Adrenal gland (tissue), 12 donors: ENCODE data around the gene OR10A3. TPM values are rescaled to one million over a fixed set of nuclear protein-coding genes. Genes with fewer than 3 reads are reported as not detected.

Experiments
- DNase-seq, 7 donors: peaks; one replicate each; pipeline ENCODE4 v3.0.0-alpha.2; 2019 to 2020
- H3K27ac ChIP-seq, 5 donors: fragments of 200-600 bp; sonication (generic) in 4 of 5; 1 replicate in 3 of 5; 2 replicates in 2 of 5; pipeline versions ENCODE4 v1.5.1 to v1.8.0; 2016 to 2020; ENCODE audit warnings: mild to moderate bottlenecking in 1 of 5
- H3K27me3 ChIP-seq: fragments of 200-600 bp; 2 replicates; pipeline ENCODE4 v1.8.0; 2021
- H3K36me3 ChIP-seq, 2 donors: fragments of 200-600 bp; replicated peaks in 1 of 2; 1 replicate in 1 of 2; 2 replicates in 1 of 2; pipeline versions ENCODE4 v1.5.1 to v1.8.0; 2018 to 2022
- H3K4me1 ChIP-seq, 2 donors: fragments of 200-600 bp; replicated peaks in 1 of 2; 1 replicate in 1 of 2; 2 replicates in 1 of 2; pipeline versions ENCODE4 v1.5.1 to v1.8.0; 2018 to 2021
- H3K4me3 ChIP-seq, 4 donors: fragments of 200-600 bp; sonication (generic) in 3 of 4; one replicate each; pipeline ENCODE4 v1.5.1; 2016 to 2018
- H3K9me3 ChIP-seq, 3 donors: fragments of 200-600 bp; sonication (generic) in 1 of 3; replicated peaks in 1 of 3; 1 replicate in 2 of 3; 2 replicates in 1 of 3; pipeline versions ENCODE4 v1.5.1 to v1.8.0; 2016 to 2021
- CTCF ChIP-seq, 6 experiments: fragments of 450-650 bp in 4 of 6; fragments of 200-600 bp in 2 of 6; sonication (generic) in 1 of 6; IDR thresholded peaks; 1 replicate in 5 of 6; 2 replicates in 1 of 6; pipeline versions ENCODE4 v1.5.1 to v1.8.0; 2016 to 2021; ENCODE audit warnings: antibody characterized with exemption in 6 of 6, mild to moderate bottlenecking in 2 of 6, moderate library complexity in 1 of 6
- POLR2A ChIP-seq, 2 donors: fragments of 450-650 bp; IDR thresholded peaks; one replicate each; pipeline ENCODE4 v1.6.1; 2017; ENCODE audit warnings: antibody characterized with exemption in 2 of 2, mild to moderate bottlenecking in 2 of 2, moderate library complexity in 1 of 2
- WGBS, 4 donors: extraction: QIAGEN DNeasy Blood & Tissue Kit in 2 of 4; methylation state at CpG; one replicate each; pipeline versions ENCODE4 v1.1.5 to v1.1.7; 2013 to 2017; 5-methylcytosine and 5-hydroxymethylcytosine counted together
- intact Hi-C, 2 donors: fragments of 100-400 bp; cut with DNase I; formaldehyde crosslinking; loops; one replicate each; pipeline versions ENCODE4 v1.14.1 to v1.15.0; 2022 to 2023
- polyA plus RNA-seq, 3 donors: library from polyadenylated mRNA; stranded (reverse); fragments of 200-250 nt in 2 of 3; fragments of 350-450 nt in 1 of 3; fragmentation: Illumina TruSeq in 1 of 3; extraction: RNeasy Lipid Tissue Mini Kit (QIAGEN cat#74804) in 1 of 3; gene quantifications; one replicate each; pipeline ENCODE4 v1.2.3, GENCODE V29; 2013 to 2014
- total RNA-seq, 9 donors: library from RNA; depleted of rRNA in 4 of 9; stranded (reverse); fragments of >200 nt in 4 of 9; fragments of 120-200 nt in 1 of 9; fragmentation: NEBNext Ultra II Directional in 1 of 9; extraction: Animal tissue kit (Norgen Biotek cat#: 25700) in 1 of 9; gene quantifications; one replicate each; pipeline versions ENCODE4 v1.1.0 to v1.2.4, GENCODE V29; 2013 to 2023
- donor health status: healthy with polysubstance abuse.
- donor health status: Bipolar disorder and iron deficiency.
- donor health status: DM: yes; HTN: yes; CAD: no.
- donor health status: DM: no; HTN: no; CAD: no.
- donor health status: DM: no; HTN: no; CAD: no.
- donor health status: DM: yes; HTN: yes; CAD: no.

The OR10A3 gene
- total and polyA plus RNA-seq, 12 donors: not detected

GRCh38 chr11:7941146-7941545 lies 362 bp downstream of the OR10A3 start:
- 47 to 62% (median 50%) methylated on average over 5 of the region's 5 CpGs for WGBS, 4 donors
- H3K4me3 ChIP-seq: no peak overlapping the region
- DNase-seq: no peak
- intact Hi-C loops: no loop called here
- no peaks in the 10 kb centered on the region for H3K36me3 ChIP-seq
- peaks cover 0 to 9% (median 0%) of the 10 kb centered on the region in 3 donors for H3K9me3 ChIP-seq
- H3K4me1 ChIP-seq: no peaks in the 10 kb centered on the region
- TF ChIP-seq CTCF (IDR thresholded peaks at IDR 0.05) (no peak), POLR2A (IDR thresholded peaks at IDR 0.05) (no peak)
- H3K27ac ChIP-seq: no peak overlapping the region
- H3K27me3 ChIP-seq: no peaks in the 10 kb centered on the region

GRCh38 chr11:7936615-7937014 lies 4.9 kb downstream of the OR10A3 start:
- H3K36me3 ChIP-seq: no peaks in the 10 kb centered on the region
- TF ChIP-seq POLR2A (IDR thresholded peaks at IDR 0.05): no peak
- TF ChIP-seq CTCF (IDR thresholded peaks at IDR 0.05): no peak
- intact Hi-C loops: no loop called here

GRCh38 chr11:7931168-7931567 lies 10.3 kb downstream of the OR10A3 start, which contains the start of gene OR10A6:
Gene OR10A6, minus strand, starts transcription at chr11:7931268. Its CDS starts 2,606 bp downstream, at chr11:7928662.
- Histone ChIP-seq H3K4me3 (no peak within 1 kb of the TSS), H3K27ac (no peak within 1 kb of the TSS), H3K36me3 (no peaks in the 10 kb centered on the region), H3K27me3 (peaks cover 4% of the 10 kb centered on the region), H3K4me1 (no peaks in the 10 kb centered on the region), H3K9me3 (no peaks in the 10 kb centered on the region)
- intact Hi-C loops: no loop called here
- no peak for DNase-seq
- WGBS, 4 donors: 63 to 69% (median 64%) methylated on average over 4 of the region's 4 CpGs
- TF ChIP-seq CTCF (IDR thresholded peaks at IDR 0.05): no peak
- TF ChIP-seq POLR2A (IDR thresholded peaks at IDR 0.05): no peak

More at GRCh38 chr11:7936615-7937014, 4.9 kb downstream of the OR10A3 start:
- Histone ChIP-seq H3K4me1 (no peaks in the 10 kb centered on the region), H3K27ac (no peak overlapping the region), H3K27me3 (no peaks in the 10 kb centered on the region), H3K9me3 (no peaks in the 10 kb centered on the region), H3K4me3 (no peak overlapping the region)
- 21 to 32% (median 30%) methylated on average over 1 of the region's 1 CpG for WGBS, 4 donors
- DNase-seq: no peak

GRCh38 chr11:7927635-7928034 lies 13.9 kb downstream of the OR10A3 start:
- Histone ChIP-seq H3K27ac (no peak overlapping the region), H3K4me3 (no peak overlapping the region), H3K36me3 (no peaks in the 10 kb centered on the region), H3K9me3 (no peaks in the 10 kb centered on the region), H3K4me1 (no peaks in the 10 kb centered on the region), H3K27me3 (peaks cover 7% of the 10 kb centered on the region)
- WGBS, 4 donors: 75 to 81% (median 81%) methylated on average over 6 of the region's 6 CpGs
- TF ChIP-seq CTCF (IDR thresholded peaks at IDR 0.05): no peak
- no peak for TF ChIP-seq POLR2A (IDR thresholded peaks at IDR 0.05)
- intact Hi-C loops: no loop called here
- no peak for DNase-seq
